OCI-LY1 (cell line): ENCODE measurements around the gene ZFYVE19.

Source experiments
- H2AFZ ChIP-seq: fragments of 200-600 bp; sonication (generic), shearing (Covaris generic); 2 replicates; pipeline ENCODE4 v1.6.0; 2014; ENCODE audit warnings: antibody characterized with exemption, mild to moderate bottlenecking, low read length
- H3F3A ChIP-seq: fragments of 200-600 bp; sonication (generic), shearing (Covaris generic); 2 replicates; pipeline ENCODE4 v1.6.0; 2014; ENCODE audit warnings: mild to moderate bottlenecking, antibody characterized with exemption, low read length, moderate library complexity; ENCODE audit not compliant: insufficient read depth
- H3K27ac ChIP-seq: fragments of 200-600 bp; sonication (generic); 2 replicates; pipeline ENCODE4 v1.5.1; 2014; ENCODE audit warnings: low read length, mixed run types, mild to moderate bottlenecking, low read depth; ENCODE audit not compliant: poor library complexity, severe bottlenecking
- H3K27me3 ChIP-seq: fragments of 200-600 bp; sonication (generic); 2 replicates; pipeline ENCODE4 v1.6.0; 2014; ENCODE audit warnings: antibody characterized with exemption, mild to moderate bottlenecking, low read length, moderate library complexity; ENCODE audit not compliant: insufficient read depth
- H3K36me3 ChIP-seq: fragments of 200-600 bp; sonication (generic); 2 replicates; pipeline ENCODE4 v1.6.1; 2014; ENCODE audit warnings: mild to moderate bottlenecking, antibody characterized with exemption, low read length, moderate library complexity, mixed read lengths; ENCODE audit not compliant: insufficient read depth
- H3K4me1 ChIP-seq: fragments of 200-600 bp; sonication (generic); 2 replicates; pipeline ENCODE4 v1.5.1; 2014; ENCODE audit warnings: mild to moderate bottlenecking, low read length, moderate library complexity; ENCODE audit not compliant: insufficient read depth, severe bottlenecking
- H3K4me2 ChIP-seq: fragments of 200-600 bp; sonication (generic), shearing (Covaris generic); 2 replicates; pipeline ENCODE4 v1.6.1; 2014; ENCODE audit warnings: low read length
- H3K4me3 ChIP-seq: fragments of 200-600 bp; sonication (generic); 2 replicates; pipeline ENCODE4 v1.5.1; 2014; ENCODE audit warnings: low read length, low read depth, mild to moderate bottlenecking, mixed read lengths; ENCODE audit not compliant: poor library complexity, severe bottlenecking
- H3K79me2 ChIP-seq: fragments of 200-600 bp; shearing (Covaris generic); 2 replicates; pipeline ENCODE4 v1.6.1; 2016; ENCODE audit warnings: mixed run types, low read length, mixed read lengths; ENCODE audit not compliant: insufficient read depth
- H3K9ac ChIP-seq: fragments of 200-600 bp; sonication (generic), shearing (Covaris generic); 2 replicates; pipeline ENCODE4 v1.6.1; 2014; ENCODE audit warnings: mild to moderate bottlenecking, low read length, mixed read lengths
- H3K9me2 ChIP-seq: fragments of 200-600 bp; sonication (generic), shearing (Covaris generic); 2 replicates; pipeline ENCODE4 v1.6.1; 2014; ENCODE audit warnings: low read depth, mild to moderate bottlenecking, low read length, mixed read lengths
- H3K9me3 ChIP-seq: fragments of 200-600 bp; shearing (Covaris generic); 2 replicates; pipeline ENCODE4 v1.6.1; 2014; ENCODE audit warnings: low read length, mixed read lengths
- H4K20me1 ChIP-seq: fragments of 200-600 bp; sonication (generic), shearing (Covaris generic); 2 replicates; pipeline ENCODE4 v1.6.0; 2016; ENCODE audit warnings: mild to moderate bottlenecking, low read length; ENCODE audit not compliant: insufficient read depth
- CTCF ChIP-seq: fragments of 200-600 bp; sonication (generic), shearing (Covaris generic); IDR thresholded peaks from 2 replicates; pipeline ENCODE4 v1.5.1; 2017; ENCODE audit warnings: mild to moderate bottlenecking, antibody characterized with exemption, low read length, moderate library complexity, mixed read lengths
- EZH2 ChIP-seq: fragments of 200-600 bp; sonication (generic), shearing (Covaris generic); IDR thresholded peaks from 2 replicates; pipeline ENCODE4 v1.8.0; 2017; ENCODE audit warnings: borderline replicate concordance, mixed run types, mild to moderate bottlenecking, antibody characterized with exemption, low read length, moderate library complexity, mixed read lengths

The ZFYVE19 gene

GRCh38 chr15:40821195-40821594, 14.3 kb downstream of the ZFYVE19 start:
- Histone ChIP-seq H3K36me3 (no peaks in the 10 kb centered on the region), H3F3A (0 out of 2 replicates have a peak, but pooled peaks cover 3% of the 10 kb centered on the region), H3K4me1 (no peaks in the 10 kb centered on the region), H2AFZ (no peak overlapping the region), H3K79me2 (no peaks in the 10 kb centered on the region), H3K27me3 (no peaks in the 10 kb centered on the region), H3K4me2 (no peak overlapping the region), H3K4me3 (no peak overlapping the region), H4K20me1 (no peaks in the 10 kb centered on the region), H3K9me3 (no peaks in the 10 kb centered on the region), H3K9me2 (no peaks in the 10 kb centered on the region), H3K27ac (no peak overlapping the region), H3K9ac (no peak overlapping the region)
- no peak for TF ChIP-seq EZH2
- TF ChIP-seq CTCF, result no peak

- Histone ChIP-seq H3K4me2 (no peak overlapping the region), H3K27ac (no peak overlapping the region), H3F3A (no peaks in the 10 kb centered on the region), H4K20me1 (no peaks in the 10 kb centered on the region), H3K4me1 (peaks cover 1% of the 10 kb centered on the region), H3K9me3 (no peaks in the 10 kb centered on the region), H3K9ac (no peak overlapping the region), H2AFZ (no peak overlapping the region), H3K9me2 (no peaks in the 10 kb centered on the region), H3K4me3 (no peak overlapping the region), H3K27me3 (no peaks in the 10 kb centered on the region), H3K79me2 (no peaks in the 10 kb centered on the region), H3K36me3 (no peaks in the 10 kb centered on the region)
- TF ChIP-seq EZH2 (no peak), CTCF (no peak)
These were observed 16.9 kb downstream of the ZFYVE19 start for GRCh38 chr15:40823572-40824343.

- Histone ChIP-seq H3K9ac (no peak overlapping the region), H3K9me3 (no peaks in the 10 kb centered on the region), H3K9me2 (no peaks in the 10 kb centered on the region), H3K4me3 (no peak overlapping the region), H4K20me1 (no peaks in the 10 kb centered on the region), H3K4me2 (no peak overlapping the region), H3K27me3 (no peaks in the 10 kb centered on the region), H3K4me1 (peaks cover 8% of the 10 kb centered on the region), H3K27ac (no peak overlapping the region), H3F3A (no peaks in the 10 kb centered on the region), H3K36me3 (no peaks in the 10 kb centered on the region), H3K79me2 (no peaks in the 10 kb centered on the region), H2AFZ (no peak overlapping the region)
- TF ChIP-seq CTCF, result no peak
- no peak for TF ChIP-seq EZH2
These were observed 19.0 kb downstream of the ZFYVE19 start for GRCh38 chr15:40825661-40826422.
